H1 (cell line): Measurements from ENCODE around the gene EBNA1BP2. TPM values are rescaled to one million over a fixed set of nuclear protein-coding genes. Genes with fewer than 3 reads are reported as not detected.
A peak's percentile ranks its signal among the peaks of the same experiment; 100 is the strongest.

Experiments used
- CTCF ChIA-PET: fragments of 300-600 bp; sonication (Branson Sonifier 250); formaldehyde crosslinking; loops from one replicate; lab custom pipeline; 2021; ENCODE audit not compliant: partially characterized antibody; lab: Charles Lee
- POLR2A ChIA-PET: fragments of 300-600 bp; sonication (Branson Sonifier 250); formaldehyde crosslinking; loops from one replicate; lab custom pipeline; 2021; ENCODE audit warnings: inconsistent platforms; ENCODE audit not compliant: partially characterized antibody; lab: Charles Lee
- DNase-seq, 2 experiments: peaks; one replicate each; pipeline versions ENCODE4 v3.0.0 to v3.0.0-alpha.2; 2010 to 2022; ENCODE audit warnings: low spot score in 2 of 2, low read depth in 1 of 2, mixed read lengths in 1 of 2
- FAIRE-seq: peaks from 2 replicates; lab custom pipeline; 2011; peaks lifted over from hg19 to GRCh38; lab: Jason Lieb, UNC
- H2AFZ ChIP-seq: 2 replicates; pipeline ENCODE4 v1.8.1; 2012; ENCODE audit warnings: low read length, inconsistent platforms
- H2AK5ac ChIP-seq: 2 replicates; pipeline ENCODE4 v1.6.1; 2013; ENCODE audit warnings: low read depth, low read length
- H2BK120ac ChIP-seq: replicated peaks from 2 replicates; pipeline ENCODE3; 2013; ENCODE audit warnings: low read depth, low read length, inconsistent platforms
- H2BK12ac ChIP-seq: 2 replicates; pipeline ENCODE4 v1.6.1; 2013; ENCODE audit warnings: low read depth, low read length
- H2BK15ac ChIP-seq: 2 replicates; pipeline ENCODE4 v1.6.1; 2013; ENCODE audit warnings: low read length
- H2BK20ac ChIP-seq: 2 replicates; pipeline ENCODE4 v1.6.1; 2013; ENCODE audit warnings: low read length
- H2BK5ac ChIP-seq: 2 replicates; pipeline ENCODE4 v1.6.1; 2013; ENCODE audit warnings: low read depth, low read length
- H3K14ac ChIP-seq: 2 replicates; pipeline ENCODE4 v1.6.1; 2013; ENCODE audit warnings: inconsistent platforms; ENCODE audit not compliant: insufficient read length
- H3K18ac ChIP-seq: 2 replicates; pipeline ENCODE4 v1.6.1; 2013; ENCODE audit warnings: low read length; ENCODE audit errors: extremely low read depth
- H3K23ac ChIP-seq: 2 replicates; pipeline ENCODE4 v1.6.1; 2013; ENCODE audit warnings: inconsistent platforms; ENCODE audit not compliant: insufficient read length
- H3K23me2 ChIP-seq: 2 replicates; pipeline ENCODE4 v1.6.1; 2013; ENCODE audit warnings: low read depth, low read length
- H3K27ac ChIP-seq: 2 replicates; pipeline ENCODE4 v1.6.1; 2011; ENCODE audit warnings: low read depth, low read length, inconsistent platforms
- H3K27me3 ChIP-seq, 4 experiments: replicated peaks in 1 of 4; 1 replicate in 1 of 4; 2 replicates in 3 of 4; pipeline versions ENCODE4 v1.6.1 to v1.8.1; 2011 to 2013; ENCODE audit warnings: low read length in 3 of 4, mild to moderate bottlenecking in 3 of 4, inconsistent platforms in 2 of 4, mixed read lengths in 2 of 4, moderate library complexity in 1 of 4; ENCODE audit not compliant: control insufficient read depth in 3 of 4, insufficient read depth in 3 of 4; ENCODE audit errors: extremely low read depth in 1 of 4
- H3K36me3 ChIP-seq, 4 experiments: 2 replicates each; pipeline versions ENCODE4 v1.6.1 to v1.8.1; 2011 to 2013; ENCODE audit warnings: mild to moderate bottlenecking in 4 of 4, low read length in 3 of 4, moderate library complexity in 2 of 4, control low read depth in 1 of 4, inconsistent platforms in 1 of 4; ENCODE audit not compliant: insufficient read depth in 4 of 4, control insufficient read depth in 2 of 4
- H3K4ac ChIP-seq: replicated peaks from 2 replicates; pipeline ENCODE3; 2013; ENCODE audit warnings: low read length, low read depth, mixed read lengths, inconsistent platforms; ENCODE audit not compliant: insufficient read length
- H3K4me1 ChIP-seq, 4 experiments: replicated peaks in 1 of 4; 1 replicate in 1 of 4; 2 replicates in 3 of 4; pipeline versions ENCODE4 v1.6.1 to v1.8.1; 2011 to 2013; ENCODE audit warnings: low read length in 3 of 4, inconsistent platforms in 2 of 4, mixed read lengths in 1 of 4; ENCODE audit not compliant: insufficient read depth in 4 of 4, control insufficient read depth in 3 of 4
- H3K4me2 ChIP-seq, 2 experiments: 2 replicates each; pipeline versions ENCODE4 v1.6.1 to v1.8.1; 2011 to 2013; ENCODE audit warnings: low read depth in 2 of 2, low read length in 2 of 2, control low read depth in 1 of 2, inconsistent platforms in 1 of 2, mild to moderate bottlenecking in 1 of 2; ENCODE audit not compliant: insufficient read depth in 1 of 2
- H3K4me3 ChIP-seq, 4 experiments: fragments of 200-600, 300-600 bp in 1 of 4; sonication (generic), shearing (Covaris generic), sonication (Bioruptor Twin) in 1 of 4; 2 replicates each; pipeline versions ENCODE4 v1.5.1 to v1.8.1; 2011 to 2016; ENCODE audit warnings: low read length in 4 of 4, low read depth in 3 of 4, control low read depth in 2 of 4, inconsistent platforms in 2 of 4, mild to moderate bottlenecking in 2 of 4, mixed read lengths in 1 of 4, moderate library complexity in 1 of 4; ENCODE audit not compliant: insufficient read depth in 2 of 4; ENCODE audit errors: extremely low read depth in 1 of 4
- H3K56ac ChIP-seq: replicated peaks from 2 replicates; pipeline ENCODE3; 2013; ENCODE audit warnings: low read depth, mild to moderate bottlenecking, mixed read lengths, low read length, inconsistent platforms; ENCODE audit not compliant: insufficient read length
- H3K79me1 ChIP-seq: 2 replicates; pipeline ENCODE4 v1.6.1; 2013; ENCODE audit warnings: low read depth, low read length, control low read depth
- H3K79me2 ChIP-seq, 2 experiments: 2 replicates each; pipeline versions ENCODE4 v1.6.1 to v1.8.1; 2012 to 2013; ENCODE audit warnings: low read length in 2 of 2, mild to moderate bottlenecking in 2 of 2, inconsistent platforms in 1 of 2; ENCODE audit not compliant: insufficient read depth in 2 of 2, control insufficient read depth in 1 of 2
- H3K9ac ChIP-seq, 4 experiments: replicated peaks in 1 of 4; 1 replicate in 1 of 4; 2 replicates in 3 of 4; pipeline versions ENCODE4 v1.6.1 to v1.8.1; 2011 to 2013; ENCODE audit warnings: low read depth in 3 of 4, low read length in 3 of 4, control low read depth in 2 of 4, mild to moderate bottlenecking in 2 of 4, moderate library complexity in 2 of 4, inconsistent platforms in 1 of 4; ENCODE audit errors: extremely low read depth in 1 of 4
- H3K9me3 ChIP-seq, 2 experiments: 2 replicates each; pipeline versions ENCODE4 v1.6.1 to v1.8.1; 2012 to 2013; ENCODE audit warnings: mild to moderate bottlenecking in 2 of 2, moderate library complexity in 2 of 2, control low read depth in 1 of 2, inconsistent platforms in 1 of 2, low read depth in 1 of 2, low read length in 1 of 2, mixed read lengths in 1 of 2; ENCODE audit not compliant: insufficient read depth in 2 of 2
- H4K20me1 ChIP-seq, 2 experiments: replicated peaks in 1 of 2; 2 replicates each; pipeline versions ENCODE3 to v1.8.1; 2011 to 2013; ENCODE audit warnings: inconsistent platforms in 2 of 2, low read length in 2 of 2, mild to moderate bottlenecking in 1 of 2; ENCODE audit not compliant: insufficient read depth in 2 of 2, control insufficient read depth in 1 of 2
- H4K5ac ChIP-seq: 2 replicates; pipeline ENCODE4 v1.6.1; 2013; ENCODE audit warnings: low read length, low read depth, mixed read lengths, inconsistent platforms; ENCODE audit not compliant: insufficient read length
- H4K8ac ChIP-seq: 2 replicates; pipeline ENCODE4 v1.8.0; 2013; ENCODE audit warnings: mild to moderate bottlenecking, moderate library complexity, low read length, inconsistent platforms; ENCODE audit not compliant: insufficient read depth; ENCODE audit errors: extremely low read depth
- H4K91ac ChIP-seq: replicated peaks from 2 replicates; pipeline ENCODE3; 2013; ENCODE audit warnings: low read length, mixed read lengths, inconsistent platforms; ENCODE audit not compliant: insufficient read length
- CBX5 ChIP-seq: fragments of 300-800, 300-1000 bp; sonication (generic); IDR thresholded peaks from 2 replicates; pipeline ENCODE4 v1.7.1; 2016; ENCODE audit warnings: antibody characterized with exemption, low read length, low read depth
- RAD21 ChIP-seq, 2 experiments: IDR thresholded peaks in 1 of 2; conservative IDR thresholded peaks in 1 of 2; 2 replicates each; pipeline ENCODE4 v1.6.1; 2011; ENCODE audit warnings: low read depth in 2 of 2, low read length in 2 of 2, improper control_type of control experiment in 1 of 2, inconsistent platforms in 1 of 2, mild to moderate bottlenecking in 1 of 2, moderate library complexity in 1 of 2
- WGBS, 2 experiments: shearing (Covaris generic) in 1 of 2; methylation state at CpG; one replicate each; pipeline versions ENCODE4 v1.1.6 to v1.1.7; 2013 to 2015; ENCODE audit warnings: low lambda C conversion rate in 2 of 2, mixed read lengths in 2 of 2, inconsistent platforms in 1 of 2, low coverage in 1 of 2, missing lambda C conversion rate in 1 of 2; ENCODE audit not compliant: insufficient replicate concordance in 2 of 2, insufficient coverage in 1 of 2, insufficient read length in 1 of 2; ENCODE audit errors: extremely low coverage in 1 of 2, missing lambda C conversion rate in 1 of 2; 5-methylcytosine and 5-hydroxymethylcytosine counted together
- polyA plus RNA-seq, 7 experiments: library from polyadenylated mRNA; depleted of rRNA in 3 of 7; stranded (reverse) in 5 of 7; unstranded in 2 of 7; fragments of >200 nt in 5 of 7; fragments of 200-250 nt in 2 of 7; gene quantifications; 1 replicate in 5 of 7; 2 replicates in 1 of 7; 4 replicates in 1 of 7; pipeline versions ENCODE4 v1.2.1 to v1.2.3, GENCODE V29; 2011 to 2013; ENCODE audit warnings: missing spikeins in 2 of 7, mixed read lengths in 2 of 7
- total RNA-seq: library from RNA; stranded (reverse); fragmentation: NEBNext Ultra II Directional; extraction: Animal tissue kit (Norgen Biotek cat#: 25700); gene quantifications from 2 replicates; pipeline ENCODE4 v1.2.1, GENCODE V29; 2021

Gene EBNA1BP2
- total and polyA plus RNA-seq, 2 of the 8 experiments (the other 6 are each of a cell fraction or from before 2014, with no cell fraction given): 31.0 to 104 TPM

DNA sequence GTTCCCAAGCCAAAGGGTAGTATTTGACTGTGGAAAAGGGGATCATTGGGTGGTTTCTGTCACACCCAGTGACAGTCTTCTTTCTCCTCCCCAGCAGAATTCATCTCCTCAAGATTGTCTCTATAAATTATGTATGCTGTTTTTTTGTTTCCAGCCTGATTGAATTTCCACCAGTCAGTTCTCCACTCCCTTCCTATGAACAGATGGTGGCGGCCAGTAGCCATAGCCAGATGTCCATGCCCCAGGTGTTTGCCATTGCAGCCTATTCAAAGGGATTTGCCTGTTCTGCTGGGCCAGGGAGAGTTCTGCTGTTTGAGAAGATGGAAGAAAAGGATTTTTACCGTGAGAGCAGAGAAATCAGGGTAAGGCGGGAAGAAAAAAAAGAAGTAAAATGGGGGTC, 12.9 kb upstream of the EBNA1BP2 start:
- Histone ChIP-seq H2BK5ac (no peak overlapping the region), H2AK5ac (no peak overlapping the region), H4K91ac (no peak overlapping the region), H3K9ac (no peak overlapping the region), H3K9me3 (no peaks in the 10 kb centered on the region), H3K4me3 (no peak overlapping the region), H3K18ac (no peak overlapping the region), H3K4me1 (no peaks in the 10 kb centered on the region), H4K5ac (no peak overlapping the region), H2BK20ac (no peak overlapping the region), H3K79me1 (no peaks in the 10 kb centered on the region), H3K27me3 (no peaks in the 10 kb centered on the region), H2BK12ac (no peak overlapping the region), H4K8ac (no peak overlapping the region), H3K79me2 (no peaks in the 10 kb centered on the region), H2BK120ac (no peak overlapping the region), H3K4ac (no peak overlapping the region), H3K27ac (no peak overlapping the region), H3K36me3 (no peaks in the 10 kb centered on the region), H2AFZ (no peak overlapping the region), H3K23me2 (no peaks in the 10 kb centered on the region), H3K14ac (no peak overlapping the region), H3K23ac (no peak overlapping the region), H2BK15ac (no peak overlapping the region)
- CTCF ChIA-PET: no interaction called here
- no peak for DNase-seq
- POLR2A ChIA-PET: no interaction called here
- FAIRE-seq: no peak
- 86% methylated on average over 3 of the region's 3 CpGs; no CpG with 5 or more reads in 1 of the 2 experiments for WGBS, 2 experiments
- no peak for TF ChIP-seq CBX5
- peak in 1 of 2 experiments; percentile 24; a peak in 1 of 4 replicates for TF ChIP-seq RAD21 (IDR thresholded peaks at IDR 0.05 in 1 of 2, conservative IDR thresholded peaks at IDR 0.05 in 1 of 2; ENCODE audit: low read depth in 2 of 2, low read length in 2 of 2)
- TF ChIP-seq, all 59 proteins: peak for 1
- no peak overlapping the region for H3K4me2 ChIP-seq
- H4K20me1 ChIP-seq: no peaks in the 10 kb centered on the region
- H3K56ac ChIP-seq: no peak overlapping the region
